Upper lobe of left lung (tissue), 4 donors: ENCODE measurements around the gene DDX24.

ENCODE experiments used
- CTCF ChIP-seq, 6 experiments: fragments of 450-650 bp in 4 of 6; fragments of 200-600 bp in 2 of 6; sonication (generic) in 2 of 6; IDR thresholded peaks; one replicate each; pipeline ENCODE4 v1.5.1; 2016 to 2019; ENCODE audit warnings: antibody characterized with exemption in 6 of 6
- EP300 ChIP-seq, 4 donors: sonication (generic); formaldehyde crosslinking; IDR thresholded peaks; one replicate each; pipeline ENCODE4 v1.5.1; 2017; ENCODE audit warnings: antibody characterized with exemption in 4 of 4, control low read depth in 2 of 4
- POLR2A ChIP-seq, 4 donors: fragments of 450-650 bp; IDR thresholded peaks; one replicate each; pipeline ENCODE4 v1.5.1; 2016 to 2017; ENCODE audit warnings: antibody characterized with exemption in 4 of 4, mild to moderate bottlenecking in 2 of 4
- POLR2AphosphoS5 ChIP-seq, 2 donors: sonication (generic); formaldehyde crosslinking; IDR thresholded peaks; one replicate each; pipeline ENCODE4 v1.5.1; 2017; ENCODE audit warnings: antibody characterized with exemption in 2 of 2

DNA sequence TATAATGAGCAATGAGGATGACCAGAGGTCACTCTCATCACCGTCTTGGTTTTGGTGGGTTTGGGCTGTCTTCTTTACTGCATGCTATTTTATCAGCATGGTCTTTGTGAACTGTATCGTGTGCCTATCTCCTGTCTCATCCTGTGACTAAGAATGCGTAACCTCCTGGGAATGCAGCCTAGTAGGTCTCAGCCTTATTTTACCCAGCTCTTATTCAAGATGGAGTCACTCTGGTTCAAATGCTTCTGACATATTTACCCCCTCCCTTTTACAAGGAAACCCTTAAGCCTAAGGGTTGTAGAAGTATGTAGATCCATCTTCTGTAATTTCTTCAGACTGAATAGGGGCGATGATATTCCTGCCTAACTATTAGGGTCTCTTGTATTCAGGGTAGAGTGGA, 8.5 kb upstream of the DDX24 start:
- TF ChIP-seq CTCF (IDR thresholded peaks at IDR 0.05) = no peak
- no peak for TF ChIP-seq POLR2A (IDR thresholded peaks at IDR 0.05)
- no peak for TF ChIP-seq POLR2AphosphoS5 (IDR thresholded peaks at IDR 0.05)
- TF ChIP-seq EP300 (IDR thresholded peaks at IDR 0.05) = no peak
